Nephron (organoid): Measurements from ENCODE around the gene EPX.

Experiments used
- H3K27ac Mint-ChIP-seq, 3 experiments: 2 replicates each; pipeline ENCODE4 v1.8.0; 2020; ENCODE audit warnings: mixed read lengths in 3 of 3, mild to moderate bottlenecking in 2 of 3, moderate library complexity in 1 of 3
- H3K27me3 Mint-ChIP-seq: 2 replicates; pipeline ENCODE4 v1.8.0; 2021; ENCODE audit warnings: low read depth, mild to moderate bottlenecking, moderate library complexity, mixed read lengths
- H3K36me3 Mint-ChIP-seq: 2 replicates; pipeline ENCODE4 v1.8.0; 2020; ENCODE audit warnings: low read depth, mixed read lengths
- H3K4me1 Mint-ChIP-seq: 2 replicates; pipeline ENCODE4 v1.8.0; 2020; ENCODE audit warnings: mixed read lengths
- H3K4me3 Mint-ChIP-seq, 3 experiments: 2 replicates each; pipeline ENCODE4 v1.8.0; 2020; ENCODE audit warnings: mild to moderate bottlenecking in 3 of 3, mixed read lengths in 3 of 3, moderate library complexity in 2 of 3
- H3K9me3 Mint-ChIP-seq: 2 replicates; pipeline ENCODE4 v1.8.0; 2020; ENCODE audit warnings: mixed read lengths
- TF ChIP-seq, protein P1 (sequence below), 3 experiments: fragments of 200-600 bp; sonication (generic); IDR thresholded peaks; one replicate each; pipeline ENCODE4 v1.5.0; 2021; ENCODE audit warnings: antibody characterized with exemption in 3 of 3; ENCODE audit not compliant: unreplicated experiment in 3 of 3

The EPX gene

DNA sequence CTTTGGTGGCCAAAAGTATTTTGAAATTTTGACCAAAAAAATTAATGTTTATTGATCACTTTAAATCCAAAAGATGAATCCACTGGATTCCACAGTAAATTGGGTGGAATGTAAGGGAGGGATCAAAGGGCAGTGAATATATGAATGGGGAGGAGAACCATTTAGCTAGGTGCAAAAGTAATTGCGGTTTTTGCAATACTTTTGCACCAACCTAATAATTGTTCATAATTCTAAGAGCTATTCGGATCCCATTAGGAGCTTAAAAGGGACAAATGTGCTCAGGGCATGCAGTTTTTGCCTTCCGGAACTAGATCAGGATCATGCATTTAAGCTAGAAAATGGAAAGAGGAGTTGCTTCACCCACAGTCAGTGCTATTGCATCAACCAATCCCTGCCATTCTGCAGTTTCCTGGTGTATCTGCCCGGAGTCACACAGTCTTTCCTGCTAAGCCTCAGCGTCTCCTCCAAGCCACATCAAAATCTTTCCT, 45.7 kb downstream of the EPX start, which contains the start of gene LPO:
Gene LPO, plus strand, starts transcription at position 438 of the 488 bp plus-strand sequence. CDS start 4,396 bp downstream, outside the sequence.
- Mint-ChIP-seq H3K27ac (no peak within 1 kb of the TSS), H3K36me3 (no peaks in the 10 kb centered on the region), H3K27me3 (peaks cover 86% of the 10 kb centered on the region), H3K9me3 (no peaks in the 10 kb centered on the region), H3K4me1 (no peaks in the 10 kb centered on the region), H3K4me3 (no peak within 1 kb of the TSS)
- TF ChIP-seq, protein P1, sequence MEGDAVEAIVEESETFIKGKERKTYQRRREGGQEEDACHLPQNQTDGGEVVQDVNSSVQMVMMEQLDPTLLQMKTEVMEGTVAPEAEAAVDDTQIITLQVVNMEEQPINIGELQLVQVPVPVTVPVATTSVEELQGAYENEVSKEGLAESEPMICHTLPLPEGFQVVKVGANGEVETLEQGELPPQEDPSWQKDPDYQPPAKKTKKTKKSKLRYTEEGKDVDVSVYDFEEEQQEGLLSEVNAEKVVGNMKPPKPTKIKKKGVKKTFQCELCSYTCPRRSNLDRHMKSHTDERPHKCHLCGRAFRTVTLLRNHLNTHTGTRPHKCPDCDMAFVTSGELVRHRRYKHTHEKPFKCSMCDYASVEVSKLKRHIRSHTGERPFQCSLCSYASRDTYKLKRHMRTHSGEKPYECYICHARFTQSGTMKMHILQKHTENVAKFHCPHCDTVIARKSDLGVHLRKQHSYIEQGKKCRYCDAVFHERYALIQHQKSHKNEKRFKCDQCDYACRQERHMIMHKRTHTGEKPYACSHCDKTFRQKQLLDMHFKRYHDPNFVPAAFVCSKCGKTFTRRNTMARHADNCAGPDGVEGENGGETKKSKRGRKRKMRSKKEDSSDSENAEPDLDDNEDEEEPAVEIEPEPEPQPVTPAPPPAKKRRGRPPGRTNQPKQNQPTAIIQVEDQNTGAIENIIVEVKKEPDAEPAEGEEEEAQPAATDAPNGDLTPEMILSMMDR (IDR thresholded peaks at IDR 0.05; ENCODE audit: unreplicated experiment in 3 of 3) = no peak

DNA sequence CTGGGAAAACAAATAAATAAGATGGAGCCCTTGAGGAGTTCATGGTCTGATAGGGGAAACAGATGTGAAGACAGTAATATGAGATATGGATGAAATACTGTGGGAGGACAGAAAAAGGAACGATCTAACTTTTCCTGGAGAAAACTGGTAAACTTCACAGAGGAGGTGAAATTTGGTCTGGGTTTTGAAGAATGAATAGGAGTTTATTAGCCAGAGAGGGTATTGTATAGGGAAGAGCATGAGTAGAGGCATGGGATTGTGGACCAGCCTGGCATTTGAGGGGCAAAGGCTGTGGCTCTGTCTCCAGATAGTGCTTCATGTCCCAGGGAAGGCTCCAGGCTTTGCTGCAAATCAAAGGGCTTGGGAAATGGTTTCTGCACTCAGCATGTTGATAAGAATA, 47.5 kb downstream of the EPX start:
- Mint-ChIP-seq H3K27me3 (peaks cover 90% of the 10 kb centered on the region), H3K4me3 (no peak overlapping the region), H3K27ac (no peak overlapping the region), H3K4me1 (no peaks in the 10 kb centered on the region), H3K9me3 (no peaks in the 10 kb centered on the region), H3K36me3 (no peaks in the 10 kb centered on the region)
- TF ChIP-seq, protein P1 (IDR thresholded peaks at IDR 0.05; ENCODE audit: unreplicated experiment in 3 of 3) = no peak

DNA sequence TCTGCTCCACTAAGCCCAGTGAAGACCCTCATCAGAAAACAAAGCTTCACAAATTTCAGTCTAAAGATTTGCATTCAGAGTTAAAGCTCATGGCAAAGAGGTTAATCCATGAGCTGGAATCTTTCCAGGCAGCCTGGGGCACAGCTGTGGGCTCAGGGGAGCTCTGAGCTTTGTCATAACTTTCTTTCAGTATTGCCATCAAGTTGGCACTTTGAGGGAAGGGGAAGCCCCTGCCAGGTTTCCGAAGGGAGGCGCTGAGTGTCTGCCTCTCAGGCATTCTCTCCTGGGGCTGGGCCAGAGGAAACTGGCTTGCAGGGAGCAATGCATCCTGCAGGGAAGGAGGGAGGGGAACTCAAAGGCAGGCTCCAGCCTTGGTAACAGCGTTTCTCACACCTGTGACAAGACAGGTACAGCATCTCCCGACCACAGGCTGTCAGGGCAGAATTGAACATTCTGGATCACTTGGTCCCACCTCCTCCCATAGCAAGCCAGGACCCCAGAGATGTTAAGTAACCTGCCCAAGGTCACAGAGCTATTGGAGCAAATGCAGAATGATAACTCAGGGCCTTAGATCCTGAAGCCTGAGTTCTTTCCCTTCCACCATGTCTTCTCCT, 49.8 kb downstream of the EPX start:
- Mint-ChIP-seq H3K27ac (no peak overlapping the region), H3K27me3 (peaks cover 90% of the 10 kb centered on the region), H3K9me3 (no peaks in the 10 kb centered on the region), H3K4me3 (no peak overlapping the region), H3K36me3 (no peaks in the 10 kb centered on the region), H3K4me1 (no peaks in the 10 kb centered on the region)
- TF ChIP-seq, protein P1 (IDR thresholded peaks at IDR 0.05; ENCODE audit: unreplicated experiment in 3 of 3) = no peak

DNA sequence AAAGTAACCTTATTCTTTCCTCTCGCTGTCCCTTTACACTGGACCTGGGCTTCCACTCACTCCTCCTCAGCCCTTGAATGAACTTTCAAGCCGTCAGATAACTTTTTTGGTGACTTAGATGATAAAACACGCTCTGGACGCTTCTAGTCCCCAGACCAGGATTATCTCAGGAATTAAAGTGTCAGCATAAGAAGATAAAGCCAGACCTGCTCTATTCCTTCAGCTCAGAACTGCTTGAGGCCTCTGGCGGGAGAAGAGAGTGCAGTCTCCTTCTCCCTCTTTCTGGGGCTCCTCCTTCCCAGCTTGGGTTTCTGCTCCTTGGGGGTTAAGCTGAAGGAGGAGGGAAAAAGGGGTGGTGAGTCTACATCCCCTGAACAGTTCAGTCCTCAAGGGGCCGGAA, 52.4 kb downstream of the EPX start:
- no peaks in the 10 kb centered on the region for H3K36me3 Mint-ChIP-seq
- H3K4me3 Mint-ChIP-seq = no peak overlapping the region
- TF ChIP-seq, protein P1 (IDR thresholded peaks at IDR 0.05; ENCODE audit: unreplicated experiment in 3 of 3) = no peak
- peaks cover under 1% of the 10 kb centered on the region for H3K4me1 Mint-ChIP-seq
- H3K27ac Mint-ChIP-seq = no peak overlapping the region
- no peaks in the 10 kb centered on the region for H3K9me3 Mint-ChIP-seq
- peaks cover 89% of the 10 kb centered on the region for H3K27me3 Mint-ChIP-seq

DNA sequence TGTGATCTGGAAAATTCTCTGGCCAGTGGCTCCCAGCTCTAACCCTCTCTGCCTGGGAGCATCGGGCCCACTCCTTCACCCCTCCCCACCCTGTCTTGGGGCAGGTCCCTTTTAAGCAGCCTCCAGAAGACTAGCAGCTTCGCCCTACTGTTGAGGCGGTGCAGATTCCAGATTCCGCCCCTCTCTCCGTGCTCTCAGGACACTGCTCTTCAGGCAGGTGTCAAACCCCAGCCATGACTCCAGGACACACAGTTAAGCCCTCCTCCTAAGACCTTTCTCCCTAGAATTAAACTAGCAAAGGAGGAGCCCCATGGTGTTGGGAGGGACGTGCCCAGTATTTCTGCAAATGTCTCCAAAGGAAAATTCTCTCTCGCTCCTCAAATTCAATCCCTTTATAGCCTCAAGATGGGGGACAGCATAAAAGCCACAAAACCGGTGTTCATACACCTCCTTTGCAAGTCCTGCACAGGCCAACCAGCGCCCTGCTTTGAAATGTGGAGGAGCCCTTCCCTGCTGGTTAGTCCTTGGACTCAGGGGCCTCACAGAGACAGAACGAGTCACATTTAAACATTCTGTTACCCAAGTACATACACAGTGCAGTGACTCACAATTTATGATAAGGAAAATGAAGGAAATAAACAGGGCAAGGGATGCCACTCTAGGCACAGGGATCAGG, 53.0 kb downstream of the EPX start:
- Mint-ChIP-seq H3K27me3 (peaks cover 89% of the 10 kb centered on the region), H3K4me1 (peaks cover 5% of the 10 kb centered on the region), H3K9me3 (no peaks in the 10 kb centered on the region), H3K27ac (no peak overlapping the region), H3K4me3 (no peak overlapping the region), H3K36me3 (no peaks in the 10 kb centered on the region)
- TF ChIP-seq, protein P1 (IDR thresholded peaks at IDR 0.05; ENCODE audit: unreplicated experiment in 3 of 3) = no peak
